NT2/D1 (cell line): ENCODE results near the gene ALDOB.

Experiments
- DNase-seq: peaks from one replicate; pipeline ENCODE4 v3.0.0-alpha.2; 2011; ENCODE audit warnings: low read depth, low spot score
- H3K27me3 ChIP-seq: 2 replicates; pipeline ENCODE4 v1.6.0; 2011; ENCODE audit warnings: mild to moderate bottlenecking; ENCODE audit not compliant: insufficient read length, insufficient read depth
- H3K36me3 ChIP-seq: 2 replicates; pipeline ENCODE4 v1.6.1; 2011; ENCODE audit warnings: mild to moderate bottlenecking, low read length, mixed read lengths; ENCODE audit not compliant: insufficient read depth, insufficient read length
- H3K4me1 ChIP-seq: 2 replicates; pipeline ENCODE4 v1.5.1; 2011; ENCODE audit not compliant: insufficient read depth, insufficient read length
- H3K4me3 ChIP-seq: 2 replicates; pipeline ENCODE4 v1.5.1; 2011; ENCODE audit warnings: low read depth; ENCODE audit not compliant: insufficient read length
- H3K9ac ChIP-seq: 2 replicates; pipeline ENCODE4 v1.6.0; 2011; ENCODE audit warnings: low read depth; ENCODE audit not compliant: insufficient read length
- H3K9me3 ChIP-seq: 2 replicates; pipeline ENCODE4 v1.5.1; 2011; ENCODE audit warnings: mild to moderate bottlenecking, low read length; ENCODE audit not compliant: insufficient read depth
- SUZ12 ChIP-seq: IDR thresholded peaks from 2 replicates; pipeline ENCODE4 v1.6.1; 2011; ENCODE audit not compliant: insufficient read length, insufficient read depth; ENCODE audit errors: extremely low read depth
- YY1 ChIP-seq: IDR thresholded peaks from 2 replicates; pipeline ENCODE4 v1.6.1; 2011; ENCODE audit not compliant: insufficient read length, insufficient read depth
- ZNF274 ChIP-seq: IDR thresholded peaks from 2 replicates; pipeline ENCODE4 v1.6.1; 2011; ENCODE audit warnings: mild to moderate bottlenecking, low read depth, low read length

The ALDOB gene

DNA sequence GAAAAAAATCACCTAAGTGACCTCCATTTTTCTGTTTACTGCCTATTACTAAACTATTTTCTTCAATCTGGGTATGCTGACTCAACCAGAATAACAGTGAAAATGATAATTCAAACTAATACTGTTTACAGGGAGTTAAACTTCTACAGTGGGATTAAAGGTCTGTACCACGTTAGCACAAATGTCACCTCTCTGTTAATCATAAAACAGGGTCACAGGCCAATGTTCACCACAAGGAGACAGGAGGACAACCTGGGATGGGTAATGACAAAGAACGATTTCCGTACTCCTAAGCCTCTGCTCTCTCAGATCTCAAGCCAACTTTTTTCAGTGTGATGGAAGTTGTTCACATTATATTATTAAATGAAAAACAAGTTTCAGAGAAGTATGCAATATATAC lies 2.3 kb downstream of the ALDOB start:
- H3K27me3 ChIP-seq: no peaks in the 10 kb centered on the region
- H3K9me3 ChIP-seq: no peaks in the 10 kb centered on the region
- TF ChIP-seq YY1: no peak
- TF ChIP-seq ZNF274: no peak
- no peak for TF ChIP-seq SUZ12
- no peak for DNase-seq
- no peak overlapping the region for H3K9ac ChIP-seq
- H3K36me3 ChIP-seq: no peaks in the 10 kb centered on the region
- H3K4me3 ChIP-seq: no peak overlapping the region
- no peaks in the 10 kb centered on the region for H3K4me1 ChIP-seq

DNA sequence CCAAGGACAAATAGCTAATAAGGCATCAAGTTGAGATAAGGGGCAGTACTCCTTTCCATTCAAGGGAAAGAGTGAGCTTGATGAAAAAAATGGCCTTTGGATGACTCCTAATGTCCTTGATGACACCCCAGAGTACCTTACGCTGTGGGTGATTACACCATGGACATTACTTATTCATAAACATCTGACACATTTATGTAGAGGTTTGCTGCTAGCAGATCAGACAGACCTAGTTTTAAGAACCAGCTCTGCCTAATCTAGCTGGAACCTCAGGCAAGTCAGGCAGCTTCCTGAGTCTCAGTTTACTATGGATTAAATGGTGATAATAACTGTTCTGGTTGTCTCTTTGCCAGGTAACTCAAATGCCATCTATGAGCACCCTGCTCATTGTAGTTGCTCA lies 2.8 kb downstream of the ALDOB start:
- TF ChIP-seq YY1 (no peak), SUZ12 (no peak), ZNF274 (no peak)
- no peak for DNase-seq
- no peak overlapping the region for H3K4me3 ChIP-seq
- no peaks in the 10 kb centered on the region for H3K36me3 ChIP-seq
- H3K4me1 ChIP-seq: no peaks in the 10 kb centered on the region
- H3K9ac ChIP-seq: no peak overlapping the region
- no peaks in the 10 kb centered on the region for H3K27me3 ChIP-seq
- no peaks in the 10 kb centered on the region for H3K9me3 ChIP-seq

DNA sequence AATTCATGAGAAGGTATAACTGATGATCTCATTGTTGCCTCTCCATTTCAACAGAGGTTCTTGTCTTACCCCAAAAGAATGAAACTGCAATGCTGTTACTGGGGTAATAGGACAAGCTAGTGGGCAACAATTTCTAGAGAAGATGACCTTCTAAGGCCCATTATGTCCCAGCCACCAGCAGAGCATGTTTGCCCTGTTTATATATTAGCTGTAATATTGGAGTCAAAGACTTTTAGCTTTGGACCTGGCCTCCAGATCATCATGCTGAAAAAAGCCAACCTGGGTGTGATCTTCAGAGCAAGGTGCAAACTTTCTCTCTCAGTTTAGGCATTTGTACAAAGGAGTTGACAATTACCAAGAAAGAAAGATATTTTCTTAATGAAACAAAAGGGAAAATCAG lies 3.4 kb downstream of the ALDOB start:
- H3K4me3 ChIP-seq: no peak overlapping the region
- no peaks in the 10 kb centered on the region for H3K4me1 ChIP-seq
- TF ChIP-seq ZNF274 (no peak), YY1 (no peak), SUZ12 (no peak)
- H3K36me3 ChIP-seq: no peaks in the 10 kb centered on the region
- H3K9me3 ChIP-seq: no peaks in the 10 kb centered on the region
- no peaks in the 10 kb centered on the region for H3K27me3 ChIP-seq
- no peak for DNase-seq
- no peak overlapping the region for H3K9ac ChIP-seq

DNA sequence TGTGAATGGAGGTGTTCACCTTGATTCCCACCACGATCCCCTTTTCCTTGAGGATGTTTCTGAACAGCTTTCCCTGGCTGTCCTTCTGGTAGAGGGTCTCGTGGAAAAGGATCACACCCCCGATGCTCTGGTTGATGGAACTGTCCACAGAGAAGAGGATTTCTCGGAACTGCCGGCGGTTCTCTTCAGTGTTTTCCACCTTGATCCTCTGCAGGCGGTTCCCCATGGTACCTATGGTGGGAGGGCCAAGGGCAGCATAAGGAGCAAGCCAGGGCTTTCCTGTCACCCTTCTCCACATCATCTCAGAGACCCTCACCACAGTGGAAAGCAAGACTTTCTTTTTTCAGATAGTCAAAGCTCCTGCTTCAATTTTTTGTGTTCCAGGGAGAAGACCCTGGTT lies 5.8 kb downstream of the ALDOB start:
- DNase-seq: no peak
- no peaks in the 10 kb centered on the region for H3K9me3 ChIP-seq
- no peak overlapping the region for H3K4me3 ChIP-seq
- H3K27me3 ChIP-seq: no peaks in the 10 kb centered on the region
- H3K36me3 ChIP-seq: no peaks in the 10 kb centered on the region
- H3K9ac ChIP-seq: no peak overlapping the region
- no peaks in the 10 kb centered on the region for H3K4me1 ChIP-seq
- no peak for TF ChIP-seq ZNF274
- TF ChIP-seq SUZ12: no peak
- TF ChIP-seq YY1: no peak

DNA sequence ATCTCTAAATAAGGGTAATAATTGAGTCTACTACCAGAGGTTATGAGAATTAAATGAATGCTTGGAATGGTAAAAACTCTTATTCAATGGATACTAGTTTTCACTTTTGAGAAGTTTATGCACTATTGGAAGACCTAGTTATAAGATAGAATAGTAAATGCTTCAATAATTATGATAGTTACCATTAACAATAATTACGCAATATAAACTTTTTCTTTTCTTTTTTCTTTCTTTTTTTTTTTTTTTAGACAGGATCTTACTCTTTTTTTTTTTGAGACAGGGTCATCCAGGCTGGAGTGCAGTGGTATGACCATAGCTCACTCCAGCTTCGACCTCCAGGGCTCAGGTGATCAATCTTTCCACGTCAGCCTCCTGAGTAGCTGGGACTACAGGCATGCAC lies 6.7 kb downstream of the ALDOB start:
- Histone ChIP-seq H3K9me3 (no peaks in the 10 kb centered on the region), H3K4me1 (no peaks in the 10 kb centered on the region), H3K27me3 (no peaks in the 10 kb centered on the region), H3K36me3 (no peaks in the 10 kb centered on the region), H3K9ac (no peak overlapping the region), H3K4me3 (no peak overlapping the region)
- no peak for DNase-seq
- no peak for TF ChIP-seq YY1
- no peak for TF ChIP-seq SUZ12
- TF ChIP-seq ZNF274: no peak

DNA sequence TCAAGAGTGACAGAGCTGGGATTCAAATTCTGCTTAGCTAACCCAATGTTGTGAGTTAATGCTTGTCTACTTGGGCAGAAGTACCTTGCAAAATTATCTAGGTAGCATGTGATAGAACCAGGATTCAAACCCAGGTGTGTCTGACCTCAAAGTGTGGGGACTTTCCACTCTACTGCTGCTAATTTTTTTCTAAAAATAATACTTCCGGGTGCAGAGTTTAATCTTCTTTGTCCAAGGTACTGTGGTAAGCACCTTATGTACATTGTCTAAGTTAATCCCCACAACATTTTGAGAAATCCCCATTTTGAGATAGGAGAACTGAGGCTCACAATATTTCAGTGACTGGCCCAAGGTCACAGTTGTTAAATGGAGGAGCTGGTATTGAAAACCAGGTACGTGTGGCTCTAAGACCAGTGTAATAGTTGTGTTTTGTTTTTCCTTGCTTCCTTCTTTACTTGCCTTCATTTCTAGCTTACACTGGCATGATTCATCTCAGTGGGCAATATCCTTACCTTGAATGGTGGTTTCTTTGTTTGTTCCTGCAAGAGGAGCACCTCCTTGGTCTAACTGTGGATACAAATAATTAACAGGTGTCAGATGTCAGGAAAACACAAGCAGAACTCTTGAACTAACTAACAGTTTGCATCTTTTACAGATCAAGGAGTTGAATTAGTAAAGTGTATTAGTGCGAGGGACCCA lies 7.5 kb downstream of the ALDOB start:
- no peaks in the 10 kb centered on the region for H3K9me3 ChIP-seq
- H3K9ac ChIP-seq: no peak overlapping the region
- no peak for DNase-seq
- H3K27me3 ChIP-seq: no peaks in the 10 kb centered on the region
- no peaks in the 10 kb centered on the region for H3K4me1 ChIP-seq
- no peaks in the 10 kb centered on the region for H3K36me3 ChIP-seq
- TF ChIP-seq ZNF274: no peak
- no peak for TF ChIP-seq YY1
- no peak for TF ChIP-seq SUZ12
- H3K4me3 ChIP-seq: no peak overlapping the region

DNA sequence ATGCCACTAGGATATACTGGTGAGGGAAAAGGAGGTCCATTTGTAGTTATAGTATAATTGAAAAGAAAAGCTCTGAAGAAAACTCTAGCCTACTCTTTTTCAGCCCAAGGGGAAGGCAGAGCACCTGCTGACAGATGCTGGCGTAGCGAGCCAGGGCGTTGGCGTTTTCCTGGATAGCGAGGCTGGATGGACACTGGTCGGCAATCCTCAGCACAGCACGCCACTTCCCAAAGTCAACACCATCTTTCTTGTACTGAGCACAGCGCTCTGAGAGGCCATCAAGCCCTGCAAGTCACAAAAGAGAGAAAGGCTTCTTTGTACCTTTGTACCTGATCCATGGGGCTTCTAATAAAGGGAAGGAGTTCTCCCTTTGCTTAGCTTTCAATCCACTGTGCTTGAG lies 8.2 kb downstream of the ALDOB start:
- H3K27me3 ChIP-seq: no peaks in the 10 kb centered on the region
- no peak for TF ChIP-seq SUZ12
- TF ChIP-seq ZNF274: no peak
- TF ChIP-seq YY1: no peak
- no peak overlapping the region for H3K9ac ChIP-seq

More for the DNA sequence above, 8.2 kb downstream of the ALDOB start:
- Histone ChIP-seq H3K4me1 (no peaks in the 10 kb centered on the region), H3K36me3 (no peaks in the 10 kb centered on the region), H3K9me3 (no peaks in the 10 kb centered on the region), H3K4me3 (no peak overlapping the region)
- no peak for DNase-seq
